ENCODE data around the gene SMC3. TPM values are rescaled to one million over a fixed set of nuclear protein-coding genes. Genes with fewer than 3 reads are reported as not detected.

Gene SMC3
- total and polyA plus RNA-seq, 9 donors, result 31.4 to 58.3 (median 45.6) TPM

DNA sequence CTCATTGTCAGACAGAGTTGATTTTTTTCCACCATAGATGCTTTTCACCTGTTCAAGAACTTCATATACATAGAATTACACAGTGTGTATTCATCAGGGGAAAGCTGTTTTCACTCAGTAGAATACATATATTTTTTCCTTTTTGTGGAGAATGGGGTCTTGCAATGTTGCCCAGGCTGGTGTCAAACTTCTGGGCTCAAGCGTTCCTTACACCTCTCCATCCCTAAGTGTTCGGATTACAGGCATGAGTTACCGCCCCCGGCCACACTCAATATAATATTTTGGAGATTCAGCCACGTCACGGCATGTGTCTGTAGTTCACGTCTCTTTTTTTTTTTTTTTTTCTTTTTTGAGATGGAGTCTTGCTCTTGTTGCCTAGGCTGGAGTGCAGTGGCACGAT is 7.5 kb upstream of the SMC3 start:
- H3K27ac ChIP-seq (ENCODE audit: low read length), result no peak overlapping the region
- H3K36me3 ChIP-seq (ENCODE audit: control insufficient read depth, insufficient read depth, low read length), result no peaks in the 10 kb centered on the region
- no peaks in the 10 kb centered on the region for H3K4me1 ChIP-seq (ENCODE audit: control insufficient read depth, insufficient read depth, low read length)
- WGBS (ENCODE audit: insufficient coverage), result no CpG with 5 or more reads among the region's 8 CpGs
- peaks cover 9% of the 10 kb centered on the region for H3K27me3 ChIP-seq (ENCODE audit: control insufficient read depth, insufficient read depth, low read length)
- no peak overlapping the region for H3K4me3 ChIP-seq (ENCODE audit: low read length)
- no peaks in the 10 kb centered on the region for H3K9me3 ChIP-seq (replicated peaks; ENCODE audit: control insufficient read depth, low read depth, low read length)
- DNase-seq, result no peak

DNA sequence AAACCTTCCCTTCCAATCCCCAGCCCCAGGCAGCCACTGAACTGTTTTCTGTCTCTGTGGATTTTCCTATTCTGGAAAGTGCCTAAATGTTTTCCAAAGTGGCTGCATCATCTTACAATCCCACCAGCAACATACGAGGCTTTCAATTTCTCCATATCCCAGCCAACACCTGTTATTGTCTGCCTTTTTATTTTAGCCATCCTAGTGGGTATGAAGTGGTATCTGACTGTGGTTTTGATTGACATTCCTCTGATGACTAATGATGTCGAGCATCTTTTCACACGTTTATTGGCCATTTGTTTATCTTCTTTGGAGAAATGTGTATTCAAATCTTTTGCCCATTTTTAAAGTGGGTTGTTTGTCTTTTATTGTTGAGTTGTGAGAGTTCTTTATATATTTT is 6.2 kb upstream of the SMC3 start:
- no peaks in the 10 kb centered on the region for H3K9me3 ChIP-seq (replicated peaks; ENCODE audit: control insufficient read depth, low read depth, low read length)
- H3K4me3 ChIP-seq (ENCODE audit: low read length), result no peak overlapping the region
- peaks cover under 1% of the 10 kb centered on the region for H3K4me1 ChIP-seq (ENCODE audit: control insufficient read depth, insufficient read depth, low read length)
- WGBS (ENCODE audit: insufficient coverage), result no CpG with 5 or more reads among the region's 3 CpGs
- no peaks in the 10 kb centered on the region for H3K36me3 ChIP-seq (ENCODE audit: control insufficient read depth, insufficient read depth, low read length)
- no peak for DNase-seq
- no peak overlapping the region for H3K27ac ChIP-seq (ENCODE audit: low read length)
- H3K27me3 ChIP-seq (ENCODE audit: control insufficient read depth, insufficient read depth, low read length), result peaks cover 9% of the 10 kb centered on the region

DNA sequence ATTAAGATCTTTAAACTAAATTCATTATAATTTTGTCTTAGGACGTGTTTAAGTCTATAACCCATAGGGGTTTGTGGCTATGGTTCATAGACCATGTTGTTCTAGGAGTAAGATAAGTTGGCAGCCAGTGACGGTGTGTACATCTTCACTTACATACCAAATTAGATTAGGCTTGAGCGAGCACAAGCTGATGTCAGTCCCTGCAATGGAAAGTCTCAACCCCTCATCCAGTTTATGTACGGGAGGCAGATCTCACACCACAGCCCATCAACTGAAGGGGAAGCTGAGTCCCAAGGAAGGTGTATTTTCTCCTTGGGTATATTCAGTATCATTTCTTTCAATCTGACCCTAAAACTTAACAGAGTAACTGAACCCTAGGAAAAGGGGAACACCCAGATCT is 5.1 kb upstream of the SMC3 start:
- Histone ChIP-seq H3K27me3 (ENCODE audit: control insufficient read depth, insufficient read depth, low read length) (peaks cover 5% of the 10 kb centered on the region), H3K4me1 (ENCODE audit: control insufficient read depth, insufficient read depth, low read length) (peaks cover 5% of the 10 kb centered on the region), H3K9me3 (replicated peaks; ENCODE audit: control insufficient read depth, low read depth, low read length) (no peaks in the 10 kb centered on the region), H3K36me3 (ENCODE audit: control insufficient read depth, insufficient read depth, low read length) (no peaks in the 10 kb centered on the region), H3K27ac (ENCODE audit: low read length) (no peak overlapping the region), H3K4me3 (ENCODE audit: low read length) (no peak overlapping the region)
- no peak for DNase-seq
- whole genome bisulfite sequencing (ENCODE audit: insufficient coverage), result no CpG with 5 or more reads among the region's 4 CpGs

DNA sequence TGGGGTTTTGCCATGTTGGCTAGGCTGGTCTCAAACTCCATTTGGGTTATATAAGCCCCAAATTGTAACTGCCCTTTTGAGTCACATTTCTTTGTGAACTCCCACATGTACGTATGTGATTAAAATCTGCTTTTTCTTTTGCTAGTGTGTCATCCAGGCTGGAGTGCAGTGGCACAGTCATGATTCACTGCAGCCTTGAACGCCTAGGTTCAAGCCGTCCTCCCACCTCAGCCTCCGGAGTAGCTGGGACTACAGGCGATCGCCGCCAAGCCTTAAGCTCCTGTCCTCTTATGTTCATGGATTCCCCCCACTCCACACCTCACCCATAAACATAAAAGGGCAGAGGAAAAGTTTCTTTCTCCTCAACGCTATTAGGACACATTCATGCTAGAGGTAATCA is 4.4 kb upstream of the SMC3 start:
- DNase-seq, result no peak
- WGBS (ENCODE audit: insufficient coverage), result 87% methylated on average over 3 of the region's 8 CpGs
- no peaks in the 10 kb centered on the region for H3K36me3 ChIP-seq (ENCODE audit: control insufficient read depth, insufficient read depth, low read length)
- no peak overlapping the region for H3K27ac ChIP-seq (ENCODE audit: low read length)
- no peaks in the 10 kb centered on the region for H3K9me3 ChIP-seq (replicated peaks; ENCODE audit: control insufficient read depth, low read depth, low read length)
- H3K4me1 ChIP-seq (ENCODE audit: control insufficient read depth, insufficient read depth, low read length), result peaks cover 5% of the 10 kb centered on the region
- no peak overlapping the region for H3K4me3 ChIP-seq (ENCODE audit: low read length)
- H3K27me3 ChIP-seq (ENCODE audit: control insufficient read depth, insufficient read depth, low read length), result peaks cover 5% of the 10 kb centered on the region

DNA sequence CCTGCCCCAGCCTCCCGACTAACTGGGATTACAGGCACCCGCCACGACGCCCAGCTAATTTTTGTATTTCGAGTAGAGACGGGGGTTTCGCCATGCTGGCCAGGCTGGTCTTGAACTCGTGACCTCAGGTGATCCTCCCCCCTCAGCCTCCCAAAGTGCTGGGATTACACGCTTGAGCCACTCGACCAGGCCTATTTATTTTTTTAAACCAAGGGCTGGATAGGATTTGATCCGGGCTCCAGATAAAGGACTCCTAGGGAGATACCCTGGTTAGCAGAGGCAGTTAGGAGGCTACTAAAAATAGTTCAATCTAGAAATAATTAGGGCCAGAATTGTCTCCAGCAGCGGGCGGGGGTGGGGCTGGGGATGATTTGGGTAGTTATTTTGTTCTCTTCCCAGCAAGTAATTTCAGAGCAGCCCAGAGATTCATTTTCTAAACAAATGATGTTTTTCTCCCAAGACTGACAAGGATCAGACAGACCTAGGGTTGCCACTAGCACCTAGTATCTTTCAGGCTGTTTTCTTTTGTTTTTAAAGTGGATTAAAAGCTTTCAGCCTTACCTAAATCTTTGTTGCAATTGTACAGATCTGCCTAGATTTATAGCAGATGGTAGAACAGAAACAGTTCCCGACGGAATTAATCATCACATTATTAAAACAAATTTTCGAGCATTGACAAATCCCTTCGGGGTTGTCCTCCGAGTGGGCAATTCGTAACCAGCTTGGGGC is 859 bp upstream of the SMC3 start:
- Histone ChIP-seq H3K4me3 (ENCODE audit: low read length) (peak overlapping the region; percentile 97), H3K4me1 (ENCODE audit: control insufficient read depth, insufficient read depth, low read length) (peaks cover 8% of the 10 kb centered on the region), H3K9me3 (replicated peaks; ENCODE audit: control insufficient read depth, low read depth, low read length) (no peaks in the 10 kb centered on the region), H3K27me3 (ENCODE audit: control insufficient read depth, insufficient read depth, low read length) (peaks cover 5% of the 10 kb centered on the region), H3K36me3 (ENCODE audit: control insufficient read depth, insufficient read depth, low read length) (peaks cover 7% of the 10 kb centered on the region), H3K27ac (ENCODE audit: low read length) (peak overlapping the region; percentile 92)
- DNase-seq, result peak; percentile 7
- 54% methylated on average over 9 of the region's 19 CpGs for WGBS (ENCODE audit: insufficient coverage)

DNA sequence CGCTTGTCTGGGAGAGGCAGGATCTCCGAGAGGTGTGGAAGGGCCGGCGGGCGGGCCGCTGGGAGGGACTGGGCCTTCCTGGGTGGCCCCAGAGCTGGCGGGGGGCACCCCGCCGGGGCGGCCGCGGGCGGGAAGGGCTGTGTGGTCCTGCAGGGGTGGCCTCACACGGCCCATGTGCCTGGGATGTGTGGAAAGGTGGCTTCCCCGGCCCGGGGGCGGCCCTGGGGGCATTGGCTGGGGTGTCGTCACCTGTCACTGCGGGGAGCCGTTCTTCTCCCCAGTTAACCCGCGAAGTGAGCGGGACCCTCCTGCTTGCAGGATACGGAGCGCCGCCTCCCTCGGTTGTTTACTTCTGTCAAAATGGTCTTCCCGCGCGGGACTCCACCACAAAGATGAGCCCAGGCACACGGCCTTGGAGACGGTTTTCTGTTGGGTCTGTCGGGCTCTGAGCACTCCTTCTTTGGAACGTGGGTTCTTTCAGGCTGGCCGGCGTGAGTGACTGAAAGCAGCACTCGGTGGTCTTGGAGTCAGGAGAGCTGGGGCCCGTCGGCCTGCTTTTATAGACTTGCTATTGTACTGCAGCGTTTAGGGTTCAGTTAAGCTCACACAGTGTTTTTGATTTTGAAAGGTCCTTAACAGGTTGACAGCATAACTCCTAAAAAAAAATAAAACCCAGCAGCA is 700 bp downstream of the SMC3 start:
- H3K4me3 ChIP-seq (ENCODE audit: low read length), result peak overlapping the region; percentile 97
- no peaks in the 10 kb centered on the region for H3K9me3 ChIP-seq (replicated peaks; ENCODE audit: control insufficient read depth, low read depth, low read length)
- peaks cover 8% of the 10 kb centered on the region for H3K4me1 ChIP-seq (ENCODE audit: control insufficient read depth, insufficient read depth, low read length)
- peaks cover under 1% of the 10 kb centered on the region for H3K27me3 ChIP-seq (ENCODE audit: control insufficient read depth, insufficient read depth, low read length)
- H3K27ac ChIP-seq (ENCODE audit: low read length), result peak overlapping the region; percentile 92
- H3K36me3 ChIP-seq (ENCODE audit: control insufficient read depth, insufficient read depth, low read length), result peaks cover 7% of the 10 kb centered on the region
- peak; percentile 49 for DNase-seq
- under 1% methylated on average over 35 of the region's 40 CpGs for WGBS (ENCODE audit: insufficient coverage)

DNA sequence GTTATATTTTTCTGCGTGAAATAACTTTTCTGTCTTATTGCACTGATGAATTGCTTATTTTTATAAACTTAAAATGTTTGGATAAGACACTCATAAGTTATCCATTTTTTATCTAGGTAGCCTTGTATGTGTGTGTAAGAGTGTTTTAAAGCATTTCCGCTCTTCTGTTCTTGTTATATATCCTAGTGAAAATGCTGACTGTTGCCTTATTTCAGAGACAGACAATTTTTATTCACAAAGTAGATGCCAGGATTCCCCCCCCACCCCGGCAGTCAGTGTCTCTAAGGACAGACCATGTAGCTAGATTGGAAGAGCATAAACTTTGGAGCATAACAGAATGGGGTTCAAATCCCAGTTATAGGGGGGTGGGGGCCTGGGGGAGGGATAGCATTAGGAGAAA is 1.6 kb downstream of the SMC3 start:
- Histone ChIP-seq H3K9me3 (replicated peaks; ENCODE audit: control insufficient read depth, low read depth, low read length) (no peaks in the 10 kb centered on the region), H3K4me1 (ENCODE audit: control insufficient read depth, insufficient read depth, low read length) (peaks cover 8% of the 10 kb centered on the region)
- WGBS (ENCODE audit: insufficient coverage), result no CpG with 5 or more reads among the region's 3 CpGs

DNA sequence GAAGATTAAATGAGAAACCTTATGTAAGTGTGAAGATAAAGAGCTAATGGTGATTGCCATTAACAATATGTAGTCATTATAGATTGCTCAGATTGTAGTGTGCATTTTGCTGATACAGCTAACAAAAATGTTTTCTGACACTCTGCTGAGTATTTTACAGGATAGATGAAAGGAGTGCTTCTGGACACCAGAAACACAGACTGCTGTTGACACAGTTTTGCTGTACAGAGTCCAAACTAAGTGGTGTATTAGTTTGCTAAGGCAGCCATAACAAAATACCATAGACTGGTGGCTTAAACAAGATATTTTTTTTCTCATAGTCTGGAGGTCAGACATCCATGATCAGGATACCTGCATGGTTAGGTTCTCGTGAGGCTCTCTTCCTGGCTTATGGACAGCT is 2.2 kb downstream of the SMC3 start:
- Histone ChIP-seq H3K9me3 (replicated peaks; ENCODE audit: control insufficient read depth, low read depth, low read length) (no peaks in the 10 kb centered on the region), H3K36me3 (ENCODE audit: control insufficient read depth, insufficient read depth, low read length) (peaks cover 7% of the 10 kb centered on the region), H3K4me3 (ENCODE audit: low read length) (no peak overlapping the region), H3K27me3 (ENCODE audit: control insufficient read depth, insufficient read depth, low read length) (no peaks in the 10 kb centered on the region), H3K27ac (ENCODE audit: low read length) (no peak overlapping the region), H3K4me1 (ENCODE audit: control insufficient read depth, insufficient read depth, low read length) (peaks cover 8% of the 10 kb centered on the region)
- WGBS (ENCODE audit: insufficient coverage), result no CpG with 5 or more reads among the region's 1 CpG
- no peak for DNase-seq

More for the DNA sequence above, 1.6 kb downstream of the SMC3 start:
- no peaks in the 10 kb centered on the region for H3K27me3 ChIP-seq (ENCODE audit: control insufficient read depth, insufficient read depth, low read length)
- no peak overlapping the region for H3K4me3 ChIP-seq (ENCODE audit: low read length)
- no peak for DNase-seq
- H3K27ac ChIP-seq (ENCODE audit: low read length), result no peak overlapping the region
- peaks cover 7% of the 10 kb centered on the region for H3K36me3 ChIP-seq (ENCODE audit: control insufficient read depth, insufficient read depth, low read length)

DNA sequence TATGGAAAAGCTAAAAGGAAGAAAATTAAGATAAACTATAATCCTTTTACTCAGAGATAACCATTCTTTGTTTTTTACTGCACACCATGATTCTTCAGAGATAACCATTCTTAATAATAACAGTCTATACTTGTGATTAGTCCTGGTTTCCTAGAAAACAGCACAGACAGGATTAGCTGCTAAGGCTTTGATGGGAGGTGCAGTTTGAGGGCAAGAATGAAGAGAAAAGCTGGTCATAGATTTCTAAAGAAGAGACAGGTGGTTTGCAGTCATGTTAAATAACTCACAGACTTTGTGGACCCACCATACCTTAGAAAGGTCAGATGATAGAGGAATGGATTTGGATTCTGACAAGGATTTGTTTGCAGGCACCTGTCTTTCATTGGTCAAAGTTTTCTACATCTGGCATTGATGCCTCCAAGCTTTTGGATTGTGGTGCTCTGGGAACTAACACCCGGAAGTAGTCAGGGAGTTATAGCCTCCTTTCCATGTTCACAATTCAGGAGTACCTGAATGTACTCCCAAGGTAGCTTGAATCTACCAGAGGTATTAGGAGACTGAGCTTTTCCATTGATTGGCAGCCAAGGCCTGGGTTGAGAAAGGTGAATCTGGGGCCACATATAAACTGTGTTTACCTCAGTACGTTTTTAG is 3.7 kb downstream of the SMC3 start:
- no peak for DNase-seq
- Histone ChIP-seq H3K27me3 (ENCODE audit: control insufficient read depth, insufficient read depth, low read length) (no peaks in the 10 kb centered on the region), H3K4me3 (ENCODE audit: low read length) (no peak overlapping the region), H3K36me3 (ENCODE audit: control insufficient read depth, insufficient read depth, low read length) (peaks cover 7% of the 10 kb centered on the region), H3K4me1 (ENCODE audit: control insufficient read depth, insufficient read depth, low read length) (peaks cover 8% of the 10 kb centered on the region), H3K27ac (ENCODE audit: low read length) (no peak overlapping the region), H3K9me3 (replicated peaks; ENCODE audit: control insufficient read depth, low read depth, low read length) (no peaks in the 10 kb centered on the region)
- WGBS (ENCODE audit: insufficient coverage), result no CpG with 5 or more reads among the region's 2 CpGs

DNA sequence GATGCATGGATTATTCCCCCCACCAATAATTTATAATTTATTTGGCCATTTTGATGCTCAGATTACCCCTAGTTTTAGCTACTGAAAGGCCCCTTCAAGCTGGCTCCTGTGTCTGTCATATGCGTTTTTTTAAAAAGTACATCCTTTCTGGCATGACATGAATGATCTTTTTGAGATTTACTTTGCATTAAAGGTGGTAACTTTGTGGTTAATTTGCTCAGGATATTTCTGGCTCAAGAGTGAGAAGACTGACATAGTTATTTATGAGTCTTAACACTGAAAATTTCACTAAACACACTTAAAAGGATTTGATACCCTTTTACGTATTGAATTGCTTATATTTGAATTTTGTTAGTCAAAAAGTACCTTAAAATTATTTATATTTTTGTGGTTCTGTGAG is 5.4 kb downstream of the SMC3 start:
- Histone ChIP-seq H3K4me3 (ENCODE audit: low read length) (no peak overlapping the region), H3K36me3 (ENCODE audit: control insufficient read depth, insufficient read depth, low read length) (peaks cover 9% of the 10 kb centered on the region), H3K27ac (ENCODE audit: low read length) (no peak overlapping the region), H3K9me3 (replicated peaks; ENCODE audit: control insufficient read depth, low read depth, low read length) (no peaks in the 10 kb centered on the region), H3K27me3 (ENCODE audit: control insufficient read depth, insufficient read depth, low read length) (no peaks in the 10 kb centered on the region), H3K4me1 (ENCODE audit: control insufficient read depth, insufficient read depth, low read length) (peaks cover 3% of the 10 kb centered on the region)
- no CpG with 5 or more reads among the region's 2 CpGs for WGBS (ENCODE audit: insufficient coverage)
- DNase-seq, result no peak
